NCI-H1105 treated with DMSO at 0.1 percent for 48 hours (cell line): ENCODE data around the gene XPNPEP2.

ENCODE experiments used
- DNase-seq: peaks from one replicate; lab custom pipeline; 2025; lab: John Stamatoyannopoulos, UW

XPNPEP2 gene

DNA sequence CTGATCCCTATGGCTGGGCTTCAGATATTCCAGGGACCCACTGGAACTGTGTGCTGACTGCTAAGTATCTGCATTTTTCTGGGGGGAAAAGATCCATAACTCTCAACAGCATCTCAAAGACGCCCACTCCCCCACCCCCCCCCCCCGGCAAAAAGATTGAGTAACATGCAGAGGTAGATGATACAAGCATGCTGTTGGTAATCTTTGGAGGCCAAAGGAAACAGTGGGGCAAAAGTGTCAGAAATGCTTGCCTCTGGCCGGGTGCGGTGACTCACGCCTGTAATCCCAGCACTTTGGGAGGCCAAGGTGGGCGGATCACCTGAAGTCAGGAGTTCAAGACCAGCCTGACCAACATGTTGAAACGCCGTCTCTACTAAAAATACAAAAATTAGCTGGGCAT is 12.2 kb downstream of the XPNPEP2 start:
- DNase-seq = no peak

DNA sequence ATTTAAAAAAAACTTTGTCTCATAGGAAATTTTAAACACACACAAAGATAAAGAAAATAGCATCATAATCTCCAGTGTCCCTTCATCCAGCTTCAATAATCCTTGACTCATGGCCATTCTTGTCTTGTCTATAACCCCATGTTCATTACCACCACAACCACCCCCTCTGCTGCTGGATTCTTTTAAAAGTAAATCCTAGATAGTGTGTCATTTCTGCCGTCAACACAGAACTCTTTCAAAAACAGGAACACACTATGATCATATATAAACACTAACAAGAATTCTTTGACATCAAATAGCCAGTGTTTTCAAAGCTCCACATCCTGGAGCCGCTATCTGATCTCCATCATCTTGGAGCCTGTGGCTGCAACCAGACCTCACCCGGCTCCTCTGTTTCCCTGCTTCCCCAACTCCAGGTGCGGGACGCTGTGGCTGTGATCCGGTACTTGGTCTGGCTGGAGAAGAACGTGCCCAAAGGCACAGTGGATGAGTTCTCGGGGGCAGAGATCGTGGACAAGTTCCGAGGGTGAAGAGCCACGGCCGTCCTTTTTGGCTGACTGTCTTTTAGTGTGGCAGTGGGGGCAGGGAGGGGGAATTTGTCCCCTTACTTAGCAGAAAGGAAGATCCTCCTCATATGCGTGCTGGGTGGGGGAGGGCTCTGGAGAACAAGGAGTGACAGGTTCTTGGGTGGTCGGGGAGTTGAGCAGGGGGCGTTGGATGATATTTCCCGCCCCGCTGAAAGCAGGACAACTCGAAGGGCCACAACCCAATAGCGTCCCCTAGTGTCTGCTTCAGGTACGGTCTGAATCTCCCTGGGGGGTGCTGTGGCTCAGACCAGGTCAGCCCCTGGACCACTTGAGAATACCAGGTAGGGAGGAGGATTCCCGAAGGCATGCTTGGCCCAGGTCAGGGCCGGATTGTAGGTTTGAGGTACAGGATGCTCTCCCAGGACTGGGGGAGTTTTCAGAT is 15.6 kb downstream of the XPNPEP2 start:
- no peak for DNase-seq

GRCh38 chrX:129755779-129756650 is 17.2 kb downstream of the XPNPEP2 start:
- DNase-seq = no peak

DNA sequence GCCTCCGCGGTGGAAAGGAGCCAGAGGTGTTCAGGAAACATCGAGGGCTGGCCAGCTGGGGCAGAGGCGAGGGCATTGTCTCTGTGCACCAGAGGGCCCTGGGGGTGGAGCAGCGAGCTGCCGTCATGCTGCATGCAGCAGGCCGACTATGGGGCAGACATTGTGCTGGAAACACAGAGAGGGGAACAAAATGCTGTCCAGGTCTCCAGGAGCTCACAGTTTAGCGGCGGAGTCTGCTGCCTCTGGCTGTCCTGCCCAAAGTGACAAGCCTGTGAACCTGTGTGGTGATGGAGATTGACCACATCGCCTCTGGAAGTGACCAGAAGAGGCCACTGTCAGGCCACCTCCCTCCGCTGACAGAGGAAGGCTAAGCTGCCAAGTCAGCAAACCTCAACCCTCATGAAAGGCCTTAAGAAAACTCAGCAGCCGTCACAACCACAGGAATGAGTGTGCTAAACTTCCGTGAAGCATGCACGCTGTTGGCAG is 20.8 kb downstream of the XPNPEP2 start:
- DNase-seq = no peak

DNA sequence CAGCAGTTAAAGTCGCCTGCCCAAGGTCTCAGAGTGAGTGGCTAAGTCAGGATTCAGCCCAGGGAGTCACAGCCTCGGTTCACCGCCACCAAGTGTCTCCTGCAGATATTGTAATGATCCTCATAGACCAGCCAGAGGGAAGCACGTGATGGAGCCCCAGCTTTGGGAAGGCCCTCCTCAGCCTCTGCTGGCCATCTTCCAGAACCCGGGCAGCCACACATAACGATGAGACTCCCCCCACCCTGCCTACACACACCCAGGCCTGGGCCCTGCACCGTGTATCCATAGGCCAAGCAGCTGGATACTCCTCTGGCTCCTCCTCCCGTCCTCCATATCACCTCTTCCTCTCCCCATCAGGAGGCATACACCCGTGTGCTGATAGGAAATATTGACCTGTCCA is 21.4 kb downstream of the XPNPEP2 start:
- no peak for DNase-seq

DNA sequence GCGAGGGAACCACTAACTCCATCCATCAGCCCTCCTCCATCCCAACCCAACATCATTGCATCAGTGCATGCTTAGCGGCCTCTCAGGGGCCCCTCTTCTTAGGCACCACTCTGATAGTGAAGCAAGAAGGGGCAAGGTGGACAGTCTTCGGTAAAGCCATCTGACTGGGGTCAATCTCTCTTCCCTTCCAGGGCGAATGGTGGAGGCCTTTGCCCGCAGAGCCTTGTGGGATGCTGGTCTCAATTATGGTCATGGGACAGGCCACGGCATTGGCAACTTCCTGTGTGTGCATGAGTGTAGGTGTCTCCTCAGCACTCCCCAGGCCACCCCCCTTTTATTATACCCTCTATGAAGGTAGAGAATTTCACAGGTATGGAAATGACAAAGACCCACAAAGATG is 22.2 kb downstream of the XPNPEP2 start:
- DNase-seq = no peak

DNA sequence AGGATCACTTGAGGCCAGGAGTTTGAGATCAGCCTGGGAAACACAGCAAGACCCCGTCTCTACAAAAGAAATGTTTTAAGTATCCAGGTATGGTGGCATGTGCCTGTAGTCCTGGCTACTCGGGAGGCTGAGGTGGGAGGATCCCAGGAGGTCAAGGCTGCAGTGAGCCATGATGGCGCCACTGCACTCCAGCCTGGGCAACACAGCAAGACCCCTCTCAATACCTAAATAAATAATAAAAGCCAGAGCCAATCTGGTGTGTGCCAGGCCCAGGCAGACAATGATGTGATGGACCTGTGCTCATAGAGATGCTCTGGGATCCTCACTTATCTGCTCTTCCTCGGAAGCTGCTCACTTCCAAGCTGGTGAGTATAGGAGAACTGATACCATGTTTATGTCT is 22.8 kb downstream of the XPNPEP2 start:
- DNase-seq = no peak

DNA sequence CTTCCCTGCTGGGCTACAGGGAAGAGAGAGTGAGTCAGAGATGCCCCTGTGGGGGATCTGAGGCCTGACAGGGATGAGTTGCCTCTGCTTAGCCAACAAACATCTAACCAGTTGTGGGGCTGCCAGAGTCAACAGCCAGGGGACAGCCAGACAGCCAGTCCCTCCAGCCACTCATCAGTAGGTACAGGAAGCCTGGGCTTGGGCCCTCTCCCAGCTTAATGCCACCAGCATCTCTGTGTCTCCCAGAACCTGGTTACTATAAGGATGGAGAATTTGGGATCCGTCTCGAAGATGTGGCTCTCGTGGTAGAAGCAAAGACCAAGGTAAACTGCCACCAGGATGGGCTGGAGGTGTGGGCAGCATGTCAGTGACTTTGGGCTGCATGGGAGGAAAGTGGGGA is 23.7 kb downstream of the XPNPEP2 start:
- DNase-seq = no peak

DNA sequence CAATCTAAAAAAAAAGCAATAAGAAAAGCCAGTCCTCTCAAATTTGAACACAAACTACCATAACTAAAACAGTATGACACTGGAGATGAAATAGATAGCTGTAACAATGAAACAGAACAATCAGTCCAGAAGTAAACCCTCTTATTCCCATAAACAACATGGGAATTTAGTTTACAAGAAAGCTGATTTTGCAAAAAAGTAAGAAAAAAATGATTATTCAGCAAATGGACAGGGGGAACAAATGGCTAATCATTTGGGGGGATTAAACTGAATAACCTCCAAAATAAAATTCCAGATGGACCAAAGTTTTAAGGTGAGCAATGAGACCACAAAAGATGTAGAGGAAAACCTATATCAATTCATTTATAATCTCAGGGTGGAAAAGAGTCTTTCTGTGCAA is 24.9 kb downstream of the XPNPEP2 start:
- DNase-seq = no peak

GRCh38 chrX:129768186-129768585 is 29.4 kb downstream of the XPNPEP2 start:
- no peak for DNase-seq

- no peak for DNase-seq
Observed at GRCh38 chrX:129768586-129769466, 30.0 kb downstream of the XPNPEP2 start.

- no peak for DNase-seq
Observed at GRCh38 chrX:129769467-129770154, 30.8 kb downstream of the XPNPEP2 start.

DNA sequence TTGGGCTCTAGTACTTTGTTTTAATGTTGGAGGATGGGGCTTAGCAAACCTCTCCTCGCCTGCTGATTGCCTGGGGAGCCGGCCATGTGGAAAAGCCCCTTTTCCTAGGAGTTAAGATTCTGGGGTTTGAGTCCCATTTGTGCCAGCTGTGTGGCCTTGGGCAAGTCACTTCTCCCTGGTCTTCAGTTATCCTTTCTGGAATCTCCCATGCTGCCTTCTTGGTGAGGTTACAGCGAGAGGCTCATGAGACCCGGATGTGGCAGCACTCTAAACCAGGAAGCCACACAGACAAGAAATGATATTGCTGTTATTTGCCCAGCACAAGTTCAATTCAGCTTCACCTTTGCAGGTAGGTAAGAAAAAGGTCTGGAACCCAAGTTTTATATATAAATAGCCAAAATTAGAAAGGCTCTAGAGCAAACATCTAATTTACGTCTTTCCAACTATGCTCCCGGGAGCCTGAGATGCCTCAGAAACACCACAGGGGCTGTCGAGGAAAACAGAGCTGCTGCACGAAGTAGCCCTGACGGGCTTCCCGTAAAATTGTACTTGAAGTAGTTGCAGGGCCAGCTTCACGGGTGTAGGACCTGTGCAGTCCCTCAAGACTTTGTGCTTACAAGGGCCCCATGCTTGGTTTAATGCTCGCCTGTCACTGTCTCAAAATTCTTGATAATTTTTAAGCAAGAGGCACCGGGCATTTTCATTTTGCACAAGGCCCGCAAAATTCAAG is 32.7 kb downstream of the XPNPEP2 start:
- DNase-seq = no peak

DNA sequence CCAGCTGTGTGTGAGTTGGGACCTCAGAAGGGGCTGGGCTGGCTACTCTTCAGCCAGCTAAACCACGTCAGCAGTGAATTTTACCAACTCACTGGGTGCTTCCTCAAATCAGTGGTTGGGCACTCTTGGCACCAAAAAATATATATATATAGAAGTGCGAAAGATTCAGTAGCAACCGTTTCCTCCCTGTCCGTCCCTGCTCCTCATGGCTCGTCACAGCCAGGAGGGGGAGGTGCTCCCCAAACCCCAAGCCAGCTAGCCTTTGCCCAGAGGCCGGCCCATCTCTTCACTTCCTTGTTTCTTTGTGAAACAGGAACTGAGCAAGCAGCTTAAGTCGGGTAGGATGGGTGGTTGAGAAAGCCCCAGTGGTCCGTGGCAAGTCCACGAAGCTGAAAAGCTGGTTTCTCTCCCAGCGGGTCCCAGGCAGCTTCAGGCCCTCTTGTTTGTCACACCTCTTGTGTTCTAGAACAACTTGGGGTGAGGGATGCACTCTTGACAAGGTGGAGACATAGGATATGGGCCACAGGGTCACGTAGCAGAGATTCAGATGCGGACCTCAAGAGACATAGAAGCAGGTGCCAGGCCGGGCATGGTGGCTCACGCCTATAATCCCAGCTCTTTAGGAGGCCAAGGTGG is 34.1 kb downstream of the XPNPEP2 start:
- no peak for DNase-seq

DNA sequence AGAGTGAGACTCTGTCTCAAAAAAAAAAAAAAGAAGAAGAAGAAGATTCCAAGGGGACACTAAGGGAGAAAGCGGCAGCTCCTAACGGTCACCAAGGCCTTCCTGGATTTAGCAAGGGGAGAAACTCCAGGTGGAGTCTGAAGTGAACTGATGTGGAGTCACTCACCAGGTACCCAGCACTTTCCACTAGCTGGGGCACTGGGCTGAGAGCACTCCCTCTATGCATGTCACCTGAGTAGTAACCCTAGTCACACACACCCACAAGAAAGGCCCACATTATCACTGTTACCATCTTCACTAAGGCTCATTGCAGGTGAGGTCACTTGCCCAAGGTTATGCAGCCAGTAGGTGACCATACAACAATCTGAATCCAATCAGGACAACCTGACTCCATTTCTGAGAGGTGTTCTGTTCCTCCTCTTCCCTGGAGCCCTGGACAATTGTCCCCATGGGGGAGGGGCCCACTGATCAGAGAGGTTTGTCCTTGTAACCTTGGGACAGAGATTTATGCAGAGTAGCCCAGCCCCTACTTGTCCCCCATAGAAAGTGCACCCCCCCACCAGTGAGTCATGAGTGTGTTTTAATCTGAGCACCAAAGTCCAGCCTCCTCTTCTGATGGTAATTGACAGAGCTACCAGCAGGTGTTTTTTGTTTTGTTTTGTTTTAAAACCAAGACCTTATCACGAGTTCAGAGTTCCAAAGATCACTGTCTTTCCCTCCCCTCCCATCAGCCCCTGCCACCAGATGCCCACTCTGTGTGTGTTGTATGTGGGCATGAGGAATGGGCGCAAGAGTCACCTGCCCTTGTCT is 35.1 kb downstream of the XPNPEP2 start:
- no peak for DNase-seq

DNA sequence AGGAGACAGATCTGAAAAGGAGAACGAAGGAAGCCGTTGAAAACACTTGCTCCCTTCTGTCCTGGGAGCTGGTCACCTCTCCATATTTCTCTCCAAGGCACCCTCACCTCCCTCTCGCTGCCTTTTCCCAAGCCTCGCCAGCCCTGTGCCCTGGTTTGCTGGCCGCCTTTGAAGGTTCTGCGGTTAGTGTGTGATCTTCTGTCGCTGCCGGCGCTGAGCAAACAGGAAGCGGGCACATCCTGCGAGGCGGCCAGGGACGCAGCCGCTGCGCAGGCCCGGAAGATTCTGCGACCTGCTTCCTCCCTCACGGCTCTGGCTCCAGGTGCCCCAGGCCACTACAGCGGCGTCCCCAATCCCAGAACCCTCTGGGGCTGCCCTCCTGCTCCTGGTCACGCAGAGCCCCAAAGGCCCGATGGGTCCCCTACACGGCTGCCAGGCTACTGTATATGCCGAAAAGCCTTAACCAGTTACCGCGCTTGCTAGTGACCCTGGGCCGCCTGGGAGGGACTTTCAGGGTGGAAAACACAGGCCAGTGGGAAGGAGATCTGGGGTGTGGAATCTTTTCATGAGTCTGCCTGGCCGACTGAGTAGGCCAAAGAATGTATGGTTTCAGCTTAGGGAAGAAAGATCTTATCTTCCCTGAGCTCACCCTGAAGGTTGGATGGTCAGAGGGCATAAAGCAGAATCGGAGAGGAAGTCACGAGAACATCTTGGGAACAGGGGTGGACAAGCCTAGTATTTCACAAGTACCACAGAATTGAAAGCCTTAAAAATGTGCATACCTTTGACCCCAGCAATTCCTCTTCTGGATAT is 38.6 kb downstream of the XPNPEP2 start:
- no peak for DNase-seq

DNA sequence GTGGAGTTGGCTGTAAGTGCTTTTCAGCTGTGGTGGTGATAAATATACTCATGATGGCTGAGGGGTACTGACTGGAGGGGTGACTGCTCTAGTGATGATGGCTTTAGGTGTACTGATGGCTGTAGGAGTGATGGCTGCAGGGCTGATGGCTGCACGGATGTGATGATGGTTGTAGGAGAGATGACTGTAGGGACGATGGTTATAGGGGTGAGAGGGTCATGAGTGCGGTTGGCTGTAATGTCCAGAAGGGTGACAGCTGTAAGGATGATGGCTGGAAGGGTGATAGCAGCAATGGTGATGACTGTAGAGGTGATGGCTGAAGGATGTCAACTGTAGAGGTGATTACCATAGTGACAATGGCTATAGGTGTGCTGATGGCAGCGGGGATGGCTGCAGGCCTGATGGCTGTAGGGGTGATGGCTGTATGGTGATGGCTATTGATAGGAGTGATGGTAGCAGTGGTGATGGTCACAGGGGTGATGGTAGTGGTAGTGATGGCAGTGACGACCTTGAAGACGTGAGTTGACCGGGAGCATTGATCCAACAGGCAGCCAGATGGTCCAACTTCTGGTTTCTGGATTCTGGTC is 40.4 kb downstream of the XPNPEP2 start:
- DNase-seq = no peak

DNA sequence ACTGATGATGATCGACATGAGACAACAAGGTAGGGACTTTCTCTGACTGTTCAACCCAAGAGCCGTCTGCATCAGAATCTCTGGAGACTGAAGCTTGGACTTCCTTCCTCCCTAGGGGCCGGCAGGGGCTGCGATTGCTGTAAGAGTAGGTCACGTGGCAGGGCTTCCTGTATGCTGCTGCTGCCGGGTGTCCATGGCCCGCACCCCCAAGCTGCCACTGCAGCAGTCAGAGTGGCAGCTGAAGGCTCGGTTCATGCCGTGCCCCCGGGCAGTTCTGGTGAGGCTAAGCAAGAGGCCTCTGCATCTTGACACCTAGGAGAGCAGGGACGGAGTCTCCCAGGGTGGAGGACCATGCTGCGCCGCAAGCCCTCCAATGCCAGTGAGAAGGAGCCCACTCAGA is 41.0 kb downstream of the XPNPEP2 start, which contains the start of gene SASH3:
Gene SASH3, plus strand, starts transcription at position 203 of the 400 bp plus-strand sequence. Its CDS starts 149 bp downstream, at position 352.
- no peak for DNase-seq
